Measurements from ENCODE around the gene GET4.

Gene GET4, protein sequence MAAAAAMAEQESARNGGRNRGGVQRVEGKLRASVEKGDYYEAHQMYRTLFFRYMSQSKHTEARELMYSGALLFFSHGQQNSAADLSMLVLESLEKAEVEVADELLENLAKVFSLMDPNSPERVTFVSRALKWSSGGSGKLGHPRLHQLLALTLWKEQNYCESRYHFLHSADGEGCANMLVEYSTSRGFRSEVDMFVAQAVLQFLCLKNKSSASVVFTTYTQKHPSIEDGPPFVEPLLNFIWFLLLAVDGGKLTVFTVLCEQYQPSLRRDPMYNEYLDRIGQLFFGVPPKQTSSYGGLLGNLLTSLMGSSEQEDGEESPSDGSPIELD

GRCh38 chr7:876077-876971 is at the start of gene GET4:
Gene GET4, plus strand, starts transcription at chr7:876554. Its CDS starts 92 bp downstream, at chr7:876646.
- DNase-seq (ENCODE audit: low read depth in 4 of 4, low spot score in 1 of 4): peak; percentile 79 to 93 (median 92)

GRCh38 chr7:828793-829561 is 47.4 kb upstream of the GET4 start:
- no peak for DNase-seq (ENCODE audit: low read depth in 4 of 4, low spot score in 1 of 4)

DNA sequence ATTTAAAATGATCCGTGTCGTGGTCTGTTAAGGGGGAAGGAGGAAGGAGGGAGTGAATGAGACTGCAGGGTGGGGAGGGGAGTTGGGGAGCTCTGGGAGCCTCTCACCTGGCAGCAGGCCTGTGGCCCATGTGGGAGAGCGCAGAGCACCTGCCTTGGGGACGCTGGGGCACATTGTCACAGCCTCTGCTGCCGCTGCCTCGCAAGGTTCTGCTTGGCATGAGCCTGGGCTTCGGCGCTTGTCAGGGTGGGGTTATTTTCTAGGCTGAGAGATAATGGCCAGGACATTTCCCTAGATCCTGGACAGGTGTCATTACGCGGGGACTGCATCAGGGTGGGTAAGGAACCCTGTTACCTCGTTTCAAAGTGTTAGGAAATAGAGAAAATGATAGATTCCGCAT is 46.3 kb upstream of the GET4 start:
- DNase-seq (ENCODE audit: low read depth in 4 of 4, low spot score in 1 of 4): no peak

DNA sequence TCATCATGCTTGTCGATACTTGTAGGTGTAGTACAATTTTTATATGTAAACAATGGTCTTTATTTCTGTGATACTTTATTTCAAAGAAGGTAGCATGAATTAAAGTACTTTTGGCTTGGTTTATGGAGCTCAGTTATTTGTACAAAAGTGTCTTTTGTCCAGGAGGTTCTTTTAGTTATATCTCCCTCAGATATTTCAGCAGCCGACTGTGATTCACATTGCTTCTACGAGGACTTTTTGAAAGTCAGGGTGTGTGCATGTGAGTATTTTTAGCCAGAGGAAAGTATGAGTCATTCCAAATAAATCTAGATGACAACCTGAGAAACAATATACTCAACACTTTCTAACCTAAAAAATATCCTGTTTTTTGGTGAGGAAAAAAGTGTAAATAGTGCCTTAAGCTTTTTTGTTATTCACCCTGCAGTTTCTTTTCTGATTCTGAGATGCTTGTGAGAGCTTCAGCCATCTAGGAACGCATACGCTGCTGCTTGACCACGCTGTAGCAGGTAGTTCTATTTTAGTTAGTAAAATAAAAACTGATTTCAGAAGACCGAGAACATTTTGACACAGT is 44.7 kb upstream of the GET4 start:
- DNase-seq (ENCODE audit: low read depth in 4 of 4, low spot score in 1 of 4): no peak

- peak in 3 of 4 experiments; percentile 42 to 64 (median 58) for DNase-seq (ENCODE audit: low read depth in 4 of 4, low spot score in 1 of 4)
Measured at GRCh38 chr7:832167-832967, 44.0 kb upstream of the GET4 start, which contains the start of gene SUN1. Gene SUN1, plus strand, starts transcription at chr7:832476. Its CDS starts 49 bp downstream, at chr7:832525.

- DNase-seq (ENCODE audit: low read depth in 4 of 4, low spot score in 1 of 4): no peak
Measured at GRCh38 chr7:832968-833424, 43.4 kb upstream of the GET4 start.

- DNase-seq (ENCODE audit: low read depth in 4 of 4, low spot score in 1 of 4): no peak
Measured at GRCh38 chr7:833601-834258, 42.6 kb upstream of the GET4 start.

DNA sequence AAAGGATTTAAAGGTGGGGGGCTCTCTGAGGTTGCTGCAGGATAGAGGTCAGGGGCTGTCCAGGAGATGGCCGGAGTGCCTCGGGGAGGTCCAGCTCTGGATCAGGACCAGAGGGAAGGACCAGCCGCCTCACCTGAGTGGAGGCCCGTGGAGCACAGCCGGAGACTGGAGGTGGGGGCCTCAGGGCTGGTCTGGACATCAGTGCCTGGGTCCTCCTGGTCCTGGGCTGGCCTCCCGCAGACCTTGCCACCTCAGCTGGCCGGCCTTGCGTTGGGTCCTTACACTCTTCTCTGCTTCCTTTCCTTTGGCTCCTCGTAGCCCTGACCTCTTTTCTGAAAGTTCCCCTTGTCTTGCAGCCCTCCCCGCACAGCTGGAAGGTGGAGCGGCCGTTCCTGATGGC is 42.1 kb upstream of the GET4 start:
- no peak for DNase-seq (ENCODE audit: low read depth in 4 of 4, low spot score in 1 of 4)

- no peak for DNase-seq (ENCODE audit: low read depth in 4 of 4, low spot score in 1 of 4)
Measured at GRCh38 chr7:835021-835420, 41.3 kb upstream of the GET4 start.

DNA sequence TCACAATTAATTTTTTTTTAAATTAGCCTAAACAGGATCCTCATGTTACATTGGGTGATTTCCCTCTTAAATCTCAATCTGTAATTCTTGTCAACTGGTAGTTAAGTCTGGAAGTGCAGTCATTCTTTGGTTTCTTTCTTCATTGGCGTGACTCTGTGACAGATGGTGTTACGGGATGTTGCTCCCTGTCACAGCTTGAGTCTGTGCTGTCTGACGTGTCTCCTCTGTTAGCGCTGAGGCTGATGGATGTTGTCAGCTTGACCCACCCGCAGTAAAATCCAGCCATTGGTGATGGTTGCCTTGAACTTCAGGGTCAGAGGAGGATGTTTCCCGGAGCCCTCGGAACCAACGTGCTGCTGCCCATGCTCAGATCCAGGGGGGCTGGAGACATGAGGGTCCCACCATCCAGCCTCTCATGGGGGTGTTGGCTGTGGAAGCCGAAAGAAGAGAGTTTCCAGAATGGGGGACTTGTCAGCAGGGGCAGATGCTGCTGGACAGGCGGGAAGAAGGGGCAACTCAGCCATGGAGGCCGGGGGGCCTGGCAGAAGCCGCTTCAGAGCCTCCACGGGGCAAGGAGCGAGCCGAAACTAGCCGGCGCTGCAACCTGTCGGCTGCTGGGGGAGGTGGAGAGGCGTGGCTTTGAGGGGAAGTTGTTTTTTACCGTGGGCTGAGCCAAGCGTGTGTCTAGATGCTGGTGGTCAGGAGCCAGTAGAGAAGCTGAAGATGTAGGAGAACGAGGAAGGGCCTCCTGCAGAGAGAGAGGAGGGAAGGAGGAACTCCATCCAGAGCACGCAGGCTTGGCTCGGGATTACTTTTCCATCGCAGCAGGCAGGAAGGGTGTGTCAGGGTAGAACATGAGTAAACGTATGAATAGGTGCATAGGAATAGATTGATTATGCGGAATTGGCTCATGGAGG is 40.6 kb upstream of the GET4 start:
- DNase-seq (ENCODE audit: low read depth in 4 of 4, low spot score in 1 of 4): no peak

DNA sequence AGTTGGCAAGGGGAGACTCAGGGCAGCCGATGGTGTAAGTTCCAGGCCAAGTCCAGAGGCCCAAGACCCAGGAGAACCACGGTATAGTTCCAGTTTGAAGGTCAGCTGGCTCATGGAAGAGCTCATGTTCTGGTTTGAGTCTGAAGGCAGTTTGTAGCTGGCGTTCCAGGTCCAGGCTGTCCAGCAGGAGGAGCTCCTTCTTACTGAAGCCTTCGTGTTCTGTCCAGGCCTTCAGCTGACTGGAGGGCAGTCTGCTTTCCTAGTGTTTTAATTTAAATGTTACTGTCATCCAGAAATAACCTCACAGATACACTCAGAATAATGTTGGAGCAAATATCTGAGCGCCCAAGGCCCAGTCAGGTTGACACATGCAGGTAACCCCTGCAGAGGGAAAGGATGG is 39.9 kb upstream of the GET4 start:
- DNase-seq (ENCODE audit: low read depth in 4 of 4, low spot score in 1 of 4): no peak

DNA sequence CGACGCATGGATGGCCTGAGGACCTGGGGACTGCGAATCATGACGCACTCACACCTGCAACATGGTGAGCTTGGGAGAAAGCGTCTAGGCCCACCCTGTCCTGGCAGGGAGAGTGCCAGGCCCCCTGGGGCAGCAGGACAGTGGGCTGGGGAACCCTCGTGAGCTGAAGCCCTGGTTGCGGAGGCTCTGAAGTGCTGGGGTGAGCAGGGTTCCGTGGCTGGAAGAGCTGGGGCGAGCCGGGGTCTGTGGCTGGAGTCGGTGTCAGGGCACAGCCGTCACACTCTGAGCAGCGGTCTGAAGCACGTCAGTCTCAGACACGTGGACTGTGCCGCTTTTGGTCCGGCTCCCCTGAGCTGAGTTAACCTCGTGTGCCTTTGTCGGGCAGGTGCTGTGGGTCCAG is 39.4 kb upstream of the GET4 start:
- DNase-seq (ENCODE audit: low read depth in 4 of 4, low spot score in 1 of 4): no peak

DNA sequence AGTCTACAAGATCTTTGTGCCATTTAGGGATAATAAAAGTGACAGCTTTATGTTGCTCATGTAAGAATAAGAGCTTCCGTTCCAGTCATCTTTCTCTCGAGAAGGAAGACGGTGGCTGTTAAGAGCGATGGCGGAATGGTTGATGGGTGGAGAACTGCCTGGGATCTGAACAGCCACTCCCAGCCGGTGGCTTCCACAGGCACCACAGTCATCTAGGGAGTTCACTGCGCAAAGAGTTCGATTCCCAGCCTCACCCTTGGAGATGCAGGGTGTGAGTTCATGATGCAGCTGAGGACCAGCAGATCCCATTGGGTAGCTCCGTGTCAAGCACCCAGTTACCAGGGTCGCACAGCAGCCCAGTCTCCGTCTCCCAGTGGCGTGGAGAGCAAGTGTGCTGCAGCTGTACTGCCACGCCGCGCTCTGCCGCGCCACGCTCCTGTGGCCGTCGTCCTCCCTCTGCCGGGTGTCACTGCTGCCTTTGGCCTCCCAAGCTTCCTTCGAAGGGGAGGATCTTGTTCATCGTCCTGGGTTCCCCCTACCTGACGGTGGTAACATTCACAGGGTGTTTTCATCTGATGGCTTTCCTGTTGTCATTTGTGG is 36.3 kb upstream of the GET4 start:
- DNase-seq (ENCODE audit: low read depth in 4 of 4, low spot score in 1 of 4): no peak

- no peak for DNase-seq (ENCODE audit: low read depth in 4 of 4, low spot score in 1 of 4)
Measured at GRCh38 chr7:841943-842342, 34.4 kb upstream of the GET4 start.

DNA sequence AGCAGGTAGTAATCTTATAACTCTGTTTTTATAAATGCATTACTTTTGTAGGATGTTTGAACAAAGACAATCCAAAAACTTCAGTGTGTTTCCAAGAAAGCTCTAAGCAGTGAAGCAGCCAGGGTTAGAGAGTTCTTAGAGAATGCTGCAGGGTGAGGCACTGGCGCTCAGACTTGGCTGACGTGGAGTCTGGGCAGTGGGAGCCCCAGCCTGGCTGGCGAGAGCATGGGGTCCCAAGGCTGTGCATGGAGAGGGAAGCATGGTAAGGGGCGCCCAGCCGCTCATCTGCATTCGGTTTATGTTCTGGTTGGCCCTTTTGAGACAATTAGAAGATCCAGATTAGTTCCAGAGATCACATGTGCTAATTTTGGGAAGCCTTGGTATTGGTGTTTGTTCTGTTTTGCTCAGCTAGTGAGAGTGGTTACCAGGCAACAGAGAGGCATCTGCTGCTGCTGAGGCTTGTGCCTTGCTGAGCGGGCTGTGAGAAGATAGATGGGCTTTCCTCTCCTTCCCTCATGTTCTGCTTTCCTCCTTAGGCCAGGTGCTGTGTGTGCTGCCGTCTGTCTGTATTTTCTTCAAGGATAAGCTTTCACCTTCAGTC is 33.8 kb upstream of the GET4 start:
- DNase-seq (ENCODE audit: low read depth in 4 of 4, low spot score in 1 of 4): no peak

DNA sequence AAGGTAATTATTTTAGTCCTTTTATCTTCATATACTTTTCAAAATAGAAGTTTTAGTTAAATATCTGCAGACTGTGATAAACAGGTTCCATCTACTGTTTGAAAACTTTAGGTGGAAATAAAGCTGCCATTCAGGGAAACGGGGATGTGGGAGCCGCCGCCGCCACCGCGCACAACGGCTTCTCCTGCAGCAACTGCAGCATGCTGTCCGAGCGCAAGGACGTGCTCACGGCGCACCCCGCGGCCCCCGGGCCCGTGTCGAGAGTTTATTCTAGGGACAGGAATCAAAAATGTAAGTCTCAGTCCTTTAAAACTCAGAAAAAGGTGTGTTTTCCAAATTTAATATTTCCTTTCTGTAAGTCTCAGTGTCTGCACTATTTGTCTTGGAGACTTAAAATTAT is 33.1 kb upstream of the GET4 start:
- no peak for DNase-seq (ENCODE audit: low read depth in 4 of 4, low spot score in 1 of 4)

- DNase-seq (ENCODE audit: low read depth in 4 of 4, low spot score in 1 of 4): no peak
Measured at GRCh38 chr7:844043-844442, 32.3 kb upstream of the GET4 start.

DNA sequence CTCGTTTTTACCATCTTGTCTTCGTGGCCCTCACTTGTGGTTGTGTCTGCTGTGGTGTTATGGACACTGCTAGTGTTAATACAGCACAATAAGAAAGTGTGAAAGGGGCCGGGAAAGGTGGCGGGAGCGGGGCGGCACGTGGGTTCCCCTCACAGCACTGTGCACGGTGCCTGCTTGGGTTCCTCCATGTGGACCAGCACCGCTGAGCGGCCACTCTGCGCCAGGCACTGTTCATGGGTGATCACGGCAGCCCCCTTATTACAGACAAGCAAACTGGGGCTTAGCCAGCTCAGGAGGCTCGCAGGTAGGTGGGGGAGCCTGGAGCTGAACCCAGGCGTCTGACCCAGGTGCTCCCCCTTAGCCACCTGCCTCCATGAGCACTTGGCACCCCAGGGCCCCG is 31.8 kb upstream of the GET4 start:
- no peak for DNase-seq (ENCODE audit: low read depth in 4 of 4, low spot score in 1 of 4)
